ENCODE results near the gene VSTM2L.

Gene VSTM2L

DNA sequence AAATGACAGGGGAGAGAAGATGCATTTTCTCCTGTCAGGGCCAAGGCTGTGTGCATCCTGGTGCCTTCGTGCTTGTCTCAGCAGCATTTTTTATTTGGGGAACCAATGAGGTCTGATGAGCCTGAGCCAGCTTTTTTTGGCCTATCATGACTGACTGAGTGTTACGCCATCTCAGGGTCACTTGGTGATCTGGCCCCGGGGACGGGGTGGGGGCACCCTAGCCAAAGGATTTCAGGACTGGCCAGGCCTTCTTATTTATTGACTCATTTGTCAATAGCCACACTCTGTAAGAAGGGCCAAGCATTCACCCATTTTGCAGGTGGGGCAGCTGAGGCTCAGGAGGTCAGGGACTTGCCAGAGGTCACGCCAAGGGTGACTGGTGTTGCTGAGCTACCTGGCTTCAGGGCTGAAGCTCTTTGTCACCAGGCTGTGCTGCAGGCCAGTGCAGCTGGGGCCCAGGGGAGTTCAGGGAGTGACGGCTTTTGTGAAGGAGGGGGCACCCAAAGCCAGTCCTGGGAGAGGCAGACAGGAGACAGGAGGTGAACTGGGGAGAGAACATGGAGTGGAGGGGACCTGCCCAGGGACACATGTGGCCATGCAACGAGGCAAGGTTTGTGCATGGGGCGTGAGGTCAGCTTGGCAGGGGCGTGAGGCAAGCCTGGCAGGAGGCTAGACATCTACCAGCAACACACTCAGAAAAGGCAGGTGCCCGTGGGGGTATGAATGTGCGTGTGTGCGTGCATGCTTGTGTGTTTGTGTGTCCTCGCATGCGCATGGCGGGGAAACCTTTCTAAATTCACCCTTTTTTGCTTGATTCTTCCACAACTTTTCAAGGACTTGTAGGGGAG, 31.1 kb downstream of the VSTM2L start:
- Mint-ChIP-seq H3K36me3 (ENCODE audit: insufficient read depth) (no peaks in the 10 kb centered on the region), H3K4me1 (no peaks in the 10 kb centered on the region), H3K9me3 (no peaks in the 10 kb centered on the region), H3K27ac (ENCODE audit: low read depth) (no peak overlapping the region), H3K27me3 (peaks cover 41% of the 10 kb centered on the region), H3K4me3 (no peak overlapping the region)
- ATAC-seq (replicated peaks; ENCODE audit: extremely low read depth, poor library complexity, severe bottlenecking) (no peak), DNase-seq (ENCODE audit: low spot score in 2 of 2) (no peak)

DNA sequence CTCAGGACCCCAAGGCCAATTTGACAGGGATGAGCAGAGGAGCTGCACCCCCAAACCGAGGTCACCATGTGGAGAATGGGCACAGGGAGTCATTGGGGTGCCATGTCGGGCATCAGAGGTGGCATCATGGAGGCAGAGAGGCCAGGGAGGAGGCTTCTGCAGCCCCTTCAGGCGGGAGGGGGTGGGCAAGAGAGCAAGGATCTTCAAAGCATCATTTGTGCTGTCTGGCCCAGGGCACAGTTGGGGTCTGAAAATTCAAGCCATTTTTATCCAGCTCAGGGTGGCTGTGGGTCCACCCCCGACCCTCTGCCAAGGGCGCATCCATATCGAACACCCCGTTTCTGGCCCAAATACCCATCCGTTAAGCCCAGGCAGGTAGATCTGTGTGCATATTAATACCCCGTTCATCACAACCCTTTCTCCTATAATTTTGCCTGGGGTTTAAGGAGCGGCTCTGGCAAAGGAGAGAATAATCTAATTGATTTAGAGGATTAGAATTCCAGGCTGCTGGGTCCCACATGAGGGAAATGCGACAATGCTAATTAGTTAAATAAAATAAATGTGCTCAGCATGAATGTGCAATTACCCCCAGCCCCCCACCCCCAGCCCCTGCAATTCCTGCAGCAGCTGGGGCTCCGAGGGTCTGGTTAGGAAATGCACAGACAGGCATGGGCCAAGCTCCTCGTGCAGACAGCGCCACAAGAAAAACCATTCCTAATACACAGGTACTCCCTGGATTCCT, 31.9 kb downstream of the VSTM2L start:
- H3K36me3 Mint-ChIP-seq (ENCODE audit: insufficient read depth), result no peaks in the 10 kb centered on the region
- no peak overlapping the region for H3K27ac Mint-ChIP-seq (ENCODE audit: low read depth)
- no peaks in the 10 kb centered on the region for H3K4me1 Mint-ChIP-seq
- DNase-seq (ENCODE audit: low spot score in 2 of 2) (no peak), ATAC-seq (replicated peaks; ENCODE audit: extremely low read depth, poor library complexity, severe bottlenecking) (no peak)
- no peaks in the 10 kb centered on the region for H3K9me3 Mint-ChIP-seq
- H3K4me3 Mint-ChIP-seq, result no peak overlapping the region
- peaks cover 33% of the 10 kb centered on the region for H3K27me3 Mint-ChIP-seq

DNA sequence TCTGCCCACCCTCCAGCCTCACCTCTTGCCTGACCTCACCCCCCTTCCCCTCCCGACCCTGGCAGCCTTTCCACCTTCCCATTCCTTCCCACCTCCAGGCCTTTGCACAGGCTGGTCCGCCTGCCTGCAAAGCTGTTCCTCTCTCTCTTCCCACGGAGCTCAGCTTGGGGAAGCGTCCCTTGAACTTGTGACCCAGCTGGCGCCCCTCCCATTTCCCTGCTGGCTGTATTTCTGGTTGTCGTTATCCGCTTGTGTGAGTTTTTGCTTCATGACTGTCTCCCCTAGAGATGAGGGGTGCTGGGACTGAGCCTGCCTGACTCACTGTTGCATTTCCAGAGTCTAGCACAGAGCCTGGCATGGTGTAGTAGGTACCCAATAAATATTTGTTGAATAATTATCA, 32.5 kb downstream of the VSTM2L start:
- H3K27ac Mint-ChIP-seq (ENCODE audit: low read depth), result no peak overlapping the region
- H3K27me3 Mint-ChIP-seq, result peaks cover 27% of the 10 kb centered on the region
- no peak overlapping the region for H3K4me3 Mint-ChIP-seq
- H3K36me3 Mint-ChIP-seq (ENCODE audit: insufficient read depth), result no peaks in the 10 kb centered on the region
- no peak for DNase-seq (ENCODE audit: low spot score in 2 of 2)
- H3K9me3 Mint-ChIP-seq, result no peaks in the 10 kb centered on the region
- ATAC-seq (replicated peaks; ENCODE audit: extremely low read depth, poor library complexity, severe bottlenecking), result no peak
- no peaks in the 10 kb centered on the region for H3K4me1 Mint-ChIP-seq

DNA sequence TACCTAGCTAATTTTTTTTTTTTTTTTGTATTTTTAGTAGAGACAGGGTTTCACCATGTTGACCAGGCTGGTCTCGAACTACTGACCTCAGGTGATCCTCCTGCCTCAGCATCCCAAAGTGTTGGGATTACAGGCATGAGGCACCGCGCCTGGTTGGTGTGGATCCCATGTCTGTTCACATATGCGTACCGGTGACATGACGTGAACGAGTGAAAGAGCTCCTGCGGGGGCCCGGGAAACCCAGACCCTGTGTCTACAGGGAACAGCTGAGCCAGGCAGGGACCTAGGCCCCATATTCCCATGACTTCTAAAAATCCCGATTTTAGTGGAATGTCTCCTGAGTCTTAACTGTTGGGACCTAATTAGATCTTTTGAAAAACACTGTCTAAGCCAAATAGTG, 33.1 kb downstream of the VSTM2L start:
- DNase-seq (ENCODE audit: low spot score in 2 of 2) (no peak), ATAC-seq (replicated peaks; ENCODE audit: extremely low read depth, poor library complexity, severe bottlenecking) (no peak)
- H3K4me1 Mint-ChIP-seq, result no peaks in the 10 kb centered on the region
- H3K27me3 Mint-ChIP-seq, result peaks cover 21% of the 10 kb centered on the region
- H3K27ac Mint-ChIP-seq (ENCODE audit: low read depth), result no peak overlapping the region
- H3K36me3 Mint-ChIP-seq (ENCODE audit: insufficient read depth), result no peaks in the 10 kb centered on the region
- H3K4me3 Mint-ChIP-seq, result no peak overlapping the region
- no peaks in the 10 kb centered on the region for H3K9me3 Mint-ChIP-seq

GRCh38 chr20:37936451-37936850, 33.5 kb downstream of the VSTM2L start:
- Mint-ChIP-seq H3K27me3 (peaks cover 20% of the 10 kb centered on the region), H3K27ac (ENCODE audit: low read depth) (no peak overlapping the region), H3K36me3 (ENCODE audit: insufficient read depth) (no peaks in the 10 kb centered on the region), H3K9me3 (no peaks in the 10 kb centered on the region), H3K4me3 (no peak overlapping the region), H3K4me1 (no peaks in the 10 kb centered on the region)
- no peak for ATAC-seq (replicated peaks; ENCODE audit: extremely low read depth, poor library complexity, severe bottlenecking)
- no peak for DNase-seq (ENCODE audit: low spot score in 2 of 2)

- no peak overlapping the region for H3K27ac Mint-ChIP-seq (ENCODE audit: low read depth)
- DNase-seq (ENCODE audit: low spot score in 2 of 2) (no peak), ATAC-seq (replicated peaks; ENCODE audit: extremely low read depth, poor library complexity, severe bottlenecking) (no peak)
- no peaks in the 10 kb centered on the region for H3K9me3 Mint-ChIP-seq
- no peaks in the 10 kb centered on the region for H3K36me3 Mint-ChIP-seq (ENCODE audit: insufficient read depth)
- no peaks in the 10 kb centered on the region for H3K4me1 Mint-ChIP-seq
- no peak overlapping the region for H3K4me3 Mint-ChIP-seq
- H3K27me3 Mint-ChIP-seq, result peaks cover 20% of the 10 kb centered on the region
These were observed 34.8 kb downstream of the VSTM2L start for GRCh38 chr20:37937686-37938085.

GRCh38 chr20:37938181-37938750, 35.3 kb downstream of the VSTM2L start:
- DNase-seq (ENCODE audit: low spot score in 2 of 2), result no peak
- no peaks in the 10 kb centered on the region for H3K36me3 Mint-ChIP-seq (ENCODE audit: insufficient read depth)
- no peak overlapping the region for H3K4me3 Mint-ChIP-seq
- H3K9me3 Mint-ChIP-seq, result no peaks in the 10 kb centered on the region
- no peaks in the 10 kb centered on the region for H3K4me1 Mint-ChIP-seq
- ATAC-seq (replicated peaks; ENCODE audit: extremely low read depth, poor library complexity, severe bottlenecking), result no peak
- H3K27ac Mint-ChIP-seq (ENCODE audit: low read depth), result no peak overlapping the region
- peaks cover 20% of the 10 kb centered on the region for H3K27me3 Mint-ChIP-seq

GRCh38 chr20:37938954-37939353, 36.0 kb downstream of the VSTM2L start:
- H3K4me3 Mint-ChIP-seq, result no peak overlapping the region
- ATAC-seq (replicated peaks; ENCODE audit: extremely low read depth, poor library complexity, severe bottlenecking), result no peak
- no peaks in the 10 kb centered on the region for H3K36me3 Mint-ChIP-seq (ENCODE audit: insufficient read depth)
- no peak overlapping the region for H3K27ac Mint-ChIP-seq (ENCODE audit: low read depth)
- H3K4me1 Mint-ChIP-seq, result no peaks in the 10 kb centered on the region
- DNase-seq (ENCODE audit: low spot score in 2 of 2), result no peak
- no peaks in the 10 kb centered on the region for H3K9me3 Mint-ChIP-seq
- H3K27me3 Mint-ChIP-seq, result peaks cover 16% of the 10 kb centered on the region

DNA sequence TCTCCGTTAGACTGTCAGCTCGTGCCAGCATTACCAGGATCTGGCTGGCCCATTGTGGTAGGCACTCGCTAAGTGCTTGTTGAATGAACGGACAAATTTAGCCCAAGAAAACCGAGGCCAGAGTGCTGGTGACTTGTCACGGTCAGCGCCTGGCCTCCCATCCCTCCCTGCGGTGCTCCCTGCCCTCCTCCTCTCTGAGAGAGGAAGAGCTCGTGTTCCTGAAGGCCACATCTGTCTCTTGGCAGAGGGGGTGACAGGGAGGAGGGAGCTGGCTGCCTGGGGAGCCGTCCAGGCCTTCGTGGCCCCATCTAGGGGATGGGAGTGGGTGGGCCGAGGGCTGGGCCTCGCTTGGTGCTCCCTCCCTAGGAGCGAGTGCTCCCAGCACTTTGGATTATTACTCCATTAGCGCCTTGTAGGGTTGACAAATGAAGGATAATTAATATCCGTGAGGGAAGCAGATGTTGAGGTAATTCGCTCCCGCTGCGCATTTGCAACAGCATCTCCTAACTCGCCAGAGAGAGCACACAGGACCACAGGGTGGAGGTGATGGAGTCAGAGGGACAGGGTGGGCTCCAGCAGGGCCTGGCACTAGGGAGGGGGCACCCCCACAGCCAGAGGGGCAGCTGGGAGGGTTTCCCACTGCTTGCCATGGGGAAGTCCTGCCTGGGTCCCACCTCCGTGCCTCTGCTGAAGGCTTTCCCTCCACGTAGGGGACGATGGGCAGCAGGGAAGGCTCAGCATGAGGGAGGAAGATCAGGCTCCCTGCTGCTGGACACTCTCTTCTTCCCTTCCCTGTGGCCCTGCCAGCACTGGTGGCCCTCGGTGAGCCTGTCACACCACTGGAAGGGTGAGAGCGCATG, 37.0 kb downstream of the VSTM2L start:
- Mint-ChIP-seq H3K36me3 (ENCODE audit: insufficient read depth) (no peaks in the 10 kb centered on the region), H3K9me3 (no peaks in the 10 kb centered on the region), H3K4me3 (no peak overlapping the region), H3K4me1 (no peaks in the 10 kb centered on the region), H3K27me3 (peaks cover 10% of the 10 kb centered on the region), H3K27ac (ENCODE audit: low read depth) (no peak overlapping the region)
- DNase-seq (ENCODE audit: low spot score in 2 of 2), result no peak
- no peak for ATAC-seq (replicated peaks; ENCODE audit: extremely low read depth, poor library complexity, severe bottlenecking)

GRCh38 chr20:37940858-37941257, 37.9 kb downstream of the VSTM2L start:
- DNase-seq (ENCODE audit: low spot score in 2 of 2) (no peak), ATAC-seq (replicated peaks; ENCODE audit: extremely low read depth, poor library complexity, severe bottlenecking) (no peak)
- Mint-ChIP-seq H3K36me3 (ENCODE audit: insufficient read depth) (no peaks in the 10 kb centered on the region), H3K4me3 (no peak overlapping the region), H3K27me3 (peaks cover 17% of the 10 kb centered on the region), H3K9me3 (no peaks in the 10 kb centered on the region), H3K27ac (ENCODE audit: low read depth) (no peak overlapping the region), H3K4me1 (no peaks in the 10 kb centered on the region)

GRCh38 chr20:37941332-37941731, 38.4 kb downstream of the VSTM2L start:
- Mint-ChIP-seq H3K9me3 (no peaks in the 10 kb centered on the region), H3K27ac (ENCODE audit: low read depth) (no peak overlapping the region), H3K27me3 (peaks cover 21% of the 10 kb centered on the region), H3K36me3 (ENCODE audit: insufficient read depth) (no peaks in the 10 kb centered on the region), H3K4me3 (no peak overlapping the region), H3K4me1 (no peaks in the 10 kb centered on the region)
- DNase-seq (ENCODE audit: low spot score in 2 of 2) (no peak), ATAC-seq (replicated peaks; ENCODE audit: extremely low read depth, poor library complexity, severe bottlenecking) (no peak)

GRCh38 chr20:37941992-37942391, 39.1 kb downstream of the VSTM2L start:
- Mint-ChIP-seq H3K9me3 (no peaks in the 10 kb centered on the region), H3K36me3 (ENCODE audit: insufficient read depth) (no peaks in the 10 kb centered on the region), H3K27ac (ENCODE audit: low read depth) (no peak overlapping the region), H3K4me1 (no peaks in the 10 kb centered on the region), H3K27me3 (peaks cover 28% of the 10 kb centered on the region), H3K4me3 (no peak overlapping the region)
- ATAC-seq (replicated peaks; ENCODE audit: extremely low read depth, poor library complexity, severe bottlenecking) (no peak), DNase-seq (ENCODE audit: low spot score in 2 of 2) (no peak)

All from central memory CD8-positive, alpha-beta T cell (primary cell).